Esophagus squamous epithelium (tissue), 5 donors: ENCODE data around the gene CCDC192. TPM values are rescaled to one million over a fixed set of nuclear protein-coding genes. Genes with fewer than 3 reads are reported as not detected.

ENCODE experiments used
- DNase-seq: peaks from one replicate; lab custom pipeline; 2025; lab: John Stamatoyannopoulos, UW
- H3K27ac ChIP-seq, 4 donors: fragments of 200-600 bp; sonication (generic); one replicate each; pipeline ENCODE4 v1.5.1; 2016 to 2019; ENCODE audit warnings: mild to moderate bottlenecking in 1 of 4
- H3K27me3 ChIP-seq, 4 donors: fragments of 200-600 bp; sonication (generic); 1 replicate in 3 of 4; 2 replicates in 1 of 4; pipeline versions ENCODE4 v1.5.1 to v1.6.0; 2017 to 2021; ENCODE audit warnings: antibody characterized with exemption in 1 of 4
- H3K36me3 ChIP-seq, 3 donors: fragments of 200-600 bp; sonication (generic); one replicate each; pipeline ENCODE4 v1.5.1; 2016 to 2019
- H3K4me1 ChIP-seq, 3 donors: fragments of 200-600 bp; sonication (generic); one replicate each; pipeline ENCODE4 v1.5.1; 2017 to 2019
- H3K4me3 ChIP-seq, 4 donors: fragments of 200-600 bp; sonication (generic); 1 replicate in 3 of 4; 2 replicates in 1 of 4; pipeline ENCODE4 v1.5.1; 2016 to 2019; ENCODE audit warnings: mild to moderate bottlenecking in 2 of 4, moderate library complexity in 1 of 4
- H3K9me3 ChIP-seq, 3 donors: fragments of 200-600 bp; sonication (generic); one replicate each; pipeline ENCODE4 v1.5.1; 2016 to 2019
- POLR2A ChIP-seq, 4 donors: fragments of 450-650 bp; IDR thresholded peaks; one replicate each; pipeline ENCODE4 v1.6.1; 2017; ENCODE audit warnings: antibody characterized with exemption in 4 of 4, mild to moderate bottlenecking in 4 of 4, moderate library complexity in 3 of 4
- WGBS, 2 donors: methylation state at CpG; one replicate each; pipeline ENCODE4 v1.1.5; 2018; 5-methylcytosine and 5-hydroxymethylcytosine counted together
- intact Hi-C: fragments of 100-400 bp; cut with DNase I; formaldehyde crosslinking; loops from one replicate; pipeline ENCODE4 v1.15.0; 2022
- total RNA-seq, 4 donors: library from RNA; depleted of rRNA; stranded (reverse); fragments of >200 nt; gene quantifications; one replicate each; pipeline ENCODE4 v1.1.0, GENCODE V29; 2016
- TF ChIP-seq, protein P1 (sequence below), 6 experiments: fragments of 450-650 bp in 4 of 6; fragments of 200-600 bp in 2 of 6; sonication (generic) in 2 of 6; IDR thresholded peaks; one replicate each; pipeline ENCODE4 v1.5.1; 2016 to 2019; ENCODE audit warnings: antibody characterized with exemption in 6 of 6, mild to moderate bottlenecking in 4 of 6, moderate library complexity in 4 of 6
- donor health status: DM: yes; HTN: yes; CAD: no.

Gene CCDC192
- total RNA-seq, 4 donors from 2014 or later: not detected

DNA sequence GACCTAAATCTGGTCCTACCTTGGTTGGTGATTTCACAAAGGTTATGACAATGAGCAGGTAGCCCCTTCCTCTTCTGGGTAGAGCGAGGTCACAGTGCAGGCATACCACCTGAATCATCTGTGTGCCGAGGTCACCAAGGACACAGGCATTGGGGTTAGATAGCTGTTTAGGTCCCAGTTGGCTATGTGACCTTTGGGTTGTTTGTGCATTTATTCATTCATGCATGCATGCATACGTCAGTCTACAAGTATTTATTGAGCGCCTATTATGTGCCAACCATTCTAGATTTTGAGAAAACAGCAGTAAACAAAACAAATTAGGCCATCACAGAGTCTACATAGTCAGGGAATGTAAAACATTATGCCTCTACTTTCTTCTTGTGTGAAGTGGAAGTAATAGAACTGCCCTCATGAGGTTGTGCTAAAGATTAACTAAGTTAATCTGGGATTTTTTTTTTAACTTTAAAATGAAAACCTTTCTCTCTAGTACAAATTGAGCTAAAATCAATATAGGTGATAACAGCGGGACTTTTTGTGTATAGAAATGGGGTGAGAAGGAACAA lies 275.6 kb downstream of the CCDC192 start:
- DNase-seq: no peak
- Histone ChIP-seq H3K9me3 (no peaks in the 10 kb centered on the region), H3K27ac (no peak overlapping the region), H3K4me3 (no peak overlapping the region), H3K27me3 (no peaks in the 10 kb centered on the region), H3K4me1 (no peaks in the 10 kb centered on the region), H3K36me3 (no peaks in the 10 kb centered on the region)
- WGBS, 2 donors: 88 to 94% methylated on average over 5 of the region's 5 CpGs
- intact Hi-C loops: no loop called here
- TF ChIP-seq, protein P1, sequence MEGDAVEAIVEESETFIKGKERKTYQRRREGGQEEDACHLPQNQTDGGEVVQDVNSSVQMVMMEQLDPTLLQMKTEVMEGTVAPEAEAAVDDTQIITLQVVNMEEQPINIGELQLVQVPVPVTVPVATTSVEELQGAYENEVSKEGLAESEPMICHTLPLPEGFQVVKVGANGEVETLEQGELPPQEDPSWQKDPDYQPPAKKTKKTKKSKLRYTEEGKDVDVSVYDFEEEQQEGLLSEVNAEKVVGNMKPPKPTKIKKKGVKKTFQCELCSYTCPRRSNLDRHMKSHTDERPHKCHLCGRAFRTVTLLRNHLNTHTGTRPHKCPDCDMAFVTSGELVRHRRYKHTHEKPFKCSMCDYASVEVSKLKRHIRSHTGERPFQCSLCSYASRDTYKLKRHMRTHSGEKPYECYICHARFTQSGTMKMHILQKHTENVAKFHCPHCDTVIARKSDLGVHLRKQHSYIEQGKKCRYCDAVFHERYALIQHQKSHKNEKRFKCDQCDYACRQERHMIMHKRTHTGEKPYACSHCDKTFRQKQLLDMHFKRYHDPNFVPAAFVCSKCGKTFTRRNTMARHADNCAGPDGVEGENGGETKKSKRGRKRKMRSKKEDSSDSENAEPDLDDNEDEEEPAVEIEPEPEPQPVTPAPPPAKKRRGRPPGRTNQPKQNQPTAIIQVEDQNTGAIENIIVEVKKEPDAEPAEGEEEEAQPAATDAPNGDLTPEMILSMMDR (IDR thresholded peaks at IDR 0.05): no peak
- TF ChIP-seq POLR2A (IDR thresholded peaks at IDR 0.05): no peak

DNA sequence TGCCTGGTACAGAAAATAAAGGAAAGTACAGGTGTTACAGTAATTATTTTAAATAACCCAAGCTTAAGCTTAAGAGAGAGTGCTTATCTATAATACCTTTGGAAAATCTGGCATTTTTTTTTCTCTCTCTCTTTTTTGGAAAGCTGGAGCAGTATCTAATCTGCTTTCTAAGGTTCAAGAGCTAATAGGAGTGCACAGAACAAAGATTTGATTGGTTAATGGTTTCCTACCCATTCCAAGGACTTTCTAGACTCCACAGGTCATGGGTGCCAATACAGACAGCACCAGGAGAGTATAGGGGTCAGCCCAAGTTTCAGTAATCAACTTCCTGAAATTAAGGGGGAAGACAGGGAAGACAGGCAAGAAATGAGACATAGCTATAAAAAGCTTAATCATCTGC lies 276.3 kb downstream of the CCDC192 start:
- Histone ChIP-seq H3K27ac (no peak overlapping the region), H3K9me3 (no peaks in the 10 kb centered on the region), H3K4me1 (no peaks in the 10 kb centered on the region), H3K36me3 (no peaks in the 10 kb centered on the region), H3K4me3 (no peak overlapping the region), H3K27me3 (no peaks in the 10 kb centered on the region)
- intact Hi-C loops: no loop called here
- no peak for DNase-seq
- no peak for TF ChIP-seq POLR2A (IDR thresholded peaks at IDR 0.05)
- TF ChIP-seq, protein P1 (IDR thresholded peaks at IDR 0.05): no peak

DNA sequence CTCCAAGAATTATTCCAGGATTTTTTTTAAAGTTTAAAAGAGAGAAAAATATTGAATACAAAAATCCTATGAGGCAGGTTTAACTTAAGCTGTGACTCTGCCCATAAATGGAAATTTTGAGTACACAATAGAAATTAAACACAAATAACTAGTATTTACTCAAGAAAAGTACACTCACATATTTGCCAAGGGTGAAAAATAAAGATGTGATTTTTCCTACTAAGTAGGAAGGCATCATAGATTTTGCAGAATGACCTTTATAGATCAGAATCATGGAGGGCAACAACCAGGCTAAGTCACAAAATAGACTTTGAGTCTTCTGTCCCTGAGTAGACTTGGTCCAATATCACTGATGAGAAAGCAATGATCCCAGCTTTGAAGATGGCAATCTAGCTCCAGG lies 277.7 kb downstream of the CCDC192 start:
- Histone ChIP-seq H3K4me3 (no peak overlapping the region), H3K27ac (no peak overlapping the region), H3K4me1 (no peaks in the 10 kb centered on the region), H3K9me3 (no peaks in the 10 kb centered on the region), H3K36me3 (no peaks in the 10 kb centered on the region), H3K27me3 (no peaks in the 10 kb centered on the region)
- TF ChIP-seq, protein P1 (IDR thresholded peaks at IDR 0.05): no peak
- TF ChIP-seq POLR2A (IDR thresholded peaks at IDR 0.05): no peak
- DNase-seq: no peak
- intact Hi-C loops: no loop called here

DNA sequence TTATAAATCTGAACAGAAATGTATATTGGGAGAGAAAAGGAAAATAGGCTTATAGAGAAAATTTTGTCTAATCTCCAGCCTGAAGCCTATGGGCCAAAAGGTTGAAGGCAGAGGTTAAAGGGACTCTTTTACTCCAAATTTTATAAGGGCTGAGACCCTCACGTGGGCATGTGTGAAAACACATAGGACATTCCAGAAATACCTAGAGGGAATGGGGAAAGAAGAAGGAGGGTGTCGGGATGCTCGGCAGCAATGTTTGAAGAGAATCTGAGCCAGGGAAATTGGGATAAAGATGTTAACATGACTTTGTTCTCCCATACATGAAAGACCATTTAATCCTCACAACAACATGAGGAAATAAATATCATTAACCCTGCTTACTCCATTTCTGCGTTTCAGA lies 278.3 kb downstream of the CCDC192 start:
- no peaks in the 10 kb centered on the region for H3K36me3 ChIP-seq
- WGBS, 2 donors: 73 to 74% methylated on average over 4 of the region's 4 CpGs
- TF ChIP-seq, protein P1 (IDR thresholded peaks at IDR 0.05): no peak
- TF ChIP-seq POLR2A (IDR thresholded peaks at IDR 0.05): no peak
- H3K27me3 ChIP-seq: no peaks in the 10 kb centered on the region
- H3K4me1 ChIP-seq: no peaks in the 10 kb centered on the region
- H3K4me3 ChIP-seq: no peak overlapping the region
- no peak for DNase-seq
- intact Hi-C loops: no loop called here
- H3K9me3 ChIP-seq: no peaks in the 10 kb centered on the region
- no peak overlapping the region for H3K27ac ChIP-seq

DNA sequence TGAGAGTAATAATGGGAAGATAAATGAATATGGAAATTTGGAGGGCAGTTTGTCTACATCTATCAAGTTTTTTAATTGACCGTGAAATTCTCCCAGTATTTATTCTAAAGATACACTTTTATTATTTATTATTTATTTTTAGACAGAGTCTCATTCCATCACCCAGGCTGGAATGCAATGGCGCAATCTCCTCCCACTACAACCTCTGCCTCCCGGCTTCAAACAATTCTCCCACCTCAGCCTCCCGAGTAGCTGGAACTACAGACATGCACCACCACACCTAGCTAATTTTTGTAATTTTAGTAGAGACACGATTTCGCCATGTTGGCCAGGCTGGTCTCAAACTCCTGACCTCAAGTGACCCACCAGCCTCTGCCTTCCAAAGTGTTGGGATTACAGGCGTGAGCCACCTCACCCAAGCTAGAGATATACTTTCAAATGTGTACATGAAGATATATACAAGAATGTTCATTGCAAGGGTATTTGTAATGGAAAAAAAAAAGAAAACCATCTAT lies 282.7 kb downstream of the CCDC192 start:
- H3K4me3 ChIP-seq: no peak overlapping the region
- H3K9me3 ChIP-seq: no peaks in the 10 kb centered on the region
- TF ChIP-seq POLR2A (IDR thresholded peaks at IDR 0.05): no peak
- TF ChIP-seq, protein P1 (IDR thresholded peaks at IDR 0.05): no peak
- DNase-seq: no peak
- peaks cover 0 to 3% (median 0%) of the 10 kb centered on the region in 3 donors for H3K4me1 ChIP-seq
- 94 to 96% methylated on average over 6 to 7 of the region's 7 CpGs for WGBS, 2 donors
- no peaks in the 10 kb centered on the region for H3K27me3 ChIP-seq
- no peak overlapping the region for H3K27ac ChIP-seq
- intact Hi-C loops: no loop called here
- H3K36me3 ChIP-seq: no peaks in the 10 kb centered on the region
